GM19023 (cell line): ENCODE data around the gene TRIM45.
"Not testable (repeated sequence)": the region's sequence is repeated elsewhere in the genome, so short reads cannot be mapped to it uniquely, and the experiment has no call there.

Experiments
- ATAC-seq: cut with Tn5 transposase; IDR thresholded peaks from one replicate; pipeline ENCODE4 v1.9.1; 2021; ENCODE audit warnings: mild to moderate bottlenecking, moderate library complexity; ENCODE audit not compliant: unreplicated experiment

The TRIM45 gene

DNA sequence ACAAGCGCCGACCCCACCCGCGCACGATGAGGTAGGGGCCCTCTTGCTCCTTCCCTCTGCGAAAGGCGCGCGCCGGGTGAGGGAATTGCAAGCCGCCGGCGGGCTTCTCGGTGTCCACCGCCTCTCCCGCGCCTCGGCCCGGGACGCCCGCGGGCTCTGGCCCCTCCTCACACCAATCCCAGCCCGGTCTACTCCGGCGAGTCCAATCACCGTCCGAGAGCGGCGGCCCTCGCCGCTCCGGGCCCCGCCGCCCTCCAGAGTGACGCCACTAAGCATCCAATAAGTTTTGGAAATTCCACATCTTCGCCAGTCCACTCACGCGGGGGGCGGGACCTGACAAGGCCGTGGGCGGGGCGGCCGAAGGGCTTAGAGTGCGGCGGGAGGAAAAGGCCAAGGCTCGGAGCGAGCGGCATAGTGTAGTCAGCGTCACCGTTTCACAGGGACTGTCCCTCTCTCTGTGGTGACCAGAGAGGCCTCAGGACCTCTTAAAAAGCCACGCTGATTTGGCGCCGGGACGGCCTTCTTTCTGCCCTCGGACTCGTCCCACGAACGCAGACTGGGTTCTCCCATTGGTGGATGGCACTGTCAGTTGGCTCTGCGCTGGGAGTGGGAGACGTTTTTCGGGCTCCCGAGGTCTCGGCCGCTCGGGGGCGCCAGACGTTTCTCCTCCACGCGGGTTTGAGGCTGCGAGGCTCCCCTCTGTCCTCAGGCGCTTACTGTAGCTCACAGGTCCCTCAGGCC, at the start of gene TRIM45:
Gene TRIM45, minus strand, starts transcription at position 161 of the 741 bp plus-strand sequence. CDS start 548 bp downstream, outside the sequence.
- peak; percentile 92 for ATAC-seq

DNA sequence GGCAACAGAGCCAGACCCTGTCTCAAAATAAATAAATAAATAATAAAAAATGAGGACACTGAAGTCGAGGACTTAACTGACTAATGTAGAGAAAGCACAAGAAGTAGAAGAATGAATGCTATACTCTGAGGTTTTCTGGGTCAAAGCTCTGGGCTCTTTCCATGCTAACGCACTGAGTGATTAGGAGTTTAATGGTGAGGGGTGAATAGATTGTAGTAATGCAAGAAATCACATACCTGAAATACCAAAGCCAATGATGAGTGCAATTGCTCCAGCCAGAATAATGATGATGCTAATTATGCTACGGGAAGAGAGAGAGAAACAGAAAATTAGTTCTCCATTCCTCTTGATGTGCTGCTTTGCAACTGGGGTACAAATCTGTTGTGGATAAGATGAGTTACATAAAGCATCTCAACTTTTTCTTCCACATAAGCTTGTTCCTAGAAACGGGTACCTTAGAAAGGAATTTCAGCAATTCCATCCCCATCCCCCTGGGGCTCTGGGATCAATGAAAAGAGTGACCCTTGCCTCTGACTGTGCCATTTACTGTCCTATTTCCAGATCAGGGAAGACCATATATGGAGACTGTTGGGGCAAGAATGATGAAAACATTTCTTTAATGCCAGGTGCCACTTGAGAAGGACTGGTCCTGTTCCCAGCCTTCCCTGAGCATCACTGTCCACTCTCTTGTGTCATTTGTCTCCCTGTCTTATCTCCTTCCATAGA, 48.5 kb upstream of the TRIM45 start:
- no peak for ATAC-seq

DNA sequence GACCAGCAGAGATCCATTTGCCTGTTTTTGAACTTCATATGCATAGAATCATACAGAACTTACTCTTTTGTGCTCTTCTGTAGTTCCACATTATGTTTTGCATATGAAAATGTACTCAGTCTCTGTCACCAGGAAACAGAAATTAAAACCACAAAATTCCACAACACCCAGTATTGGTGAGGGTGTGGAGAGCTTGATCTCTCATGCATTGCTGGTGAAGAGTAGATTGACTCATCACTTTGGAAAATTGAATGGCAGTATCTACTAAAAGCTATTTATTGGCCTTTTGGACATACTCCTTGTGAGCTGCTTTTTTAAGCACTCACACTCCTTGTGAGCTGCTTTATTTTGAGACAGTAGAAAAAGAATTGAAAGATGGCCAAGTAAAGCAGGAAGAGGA, 45.9 kb upstream of the TRIM45 start:
- no peak for ATAC-seq

DNA sequence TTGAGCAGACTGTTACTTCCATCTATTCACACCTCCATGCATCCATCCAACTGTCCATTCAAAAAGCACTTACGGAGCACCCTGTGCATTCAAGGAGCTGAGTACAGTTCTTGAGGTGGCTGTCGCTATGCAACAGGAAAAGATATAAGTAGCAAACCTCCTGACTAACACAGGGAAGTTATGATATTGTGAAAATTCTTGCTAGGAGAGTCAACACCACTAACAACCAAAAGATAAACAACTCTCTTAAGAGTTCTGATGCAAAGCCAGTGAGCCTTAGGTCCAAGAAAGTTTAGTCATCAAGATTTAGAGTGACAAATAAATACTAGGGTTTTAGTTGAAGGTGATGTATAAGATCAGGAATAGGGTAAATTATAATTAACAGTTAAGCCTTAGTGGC, 44.5 kb upstream of the TRIM45 start:
- no peak for ATAC-seq

DNA sequence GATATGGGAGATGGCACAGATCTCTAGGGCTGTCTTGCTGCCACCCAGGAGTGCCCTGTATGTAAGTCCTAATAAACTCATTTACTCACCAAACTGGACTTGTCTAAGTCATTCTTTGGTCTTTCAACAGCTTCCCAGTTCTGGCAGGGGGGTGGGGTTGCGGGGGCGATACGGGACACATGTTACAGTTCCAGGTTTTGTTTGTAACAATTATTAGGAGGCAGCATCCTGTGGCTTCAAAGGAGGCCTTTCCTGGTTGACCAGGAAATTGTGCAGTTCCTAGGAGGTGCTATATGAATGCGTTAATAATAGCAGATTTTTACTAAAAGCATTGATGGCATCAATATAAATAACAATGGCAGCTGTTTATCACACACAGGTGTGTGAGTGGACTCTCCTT, 42.7 kb upstream of the TRIM45 start:
- no peak for ATAC-seq

- ATAC-seq, result no peak
Measured at GRCh38 chr1:117162816-117163215, 41.3 kb upstream of the TRIM45 start.

GRCh38 chr1:117161887-117162286, 40.3 kb upstream of the TRIM45 start:
- ATAC-seq, result no peak

GRCh38 chr1:117151305-117151704, 29.8 kb upstream of the TRIM45 start:
- ATAC-seq, result not testable (repeated sequence)

DNA sequence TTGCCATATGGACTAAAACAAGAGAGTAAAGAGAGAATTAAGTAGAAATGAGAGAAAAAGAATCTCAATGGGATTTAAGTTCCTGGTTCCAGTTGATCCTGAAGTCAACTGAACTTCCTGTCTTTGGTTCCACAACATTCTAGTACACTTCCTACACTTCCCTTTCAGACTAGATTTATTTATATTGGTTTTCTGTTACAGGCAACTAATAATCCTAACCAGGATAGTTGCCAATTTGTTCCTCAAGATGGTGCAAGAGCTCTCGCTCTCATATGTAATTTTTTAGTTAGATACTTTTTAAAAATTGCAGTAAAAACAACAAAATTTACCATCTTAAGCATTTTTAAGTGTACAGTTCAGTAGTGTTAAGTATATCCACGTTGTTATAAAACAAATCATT, 28.8 kb upstream of the TRIM45 start:
- ATAC-seq, result no peak

DNA sequence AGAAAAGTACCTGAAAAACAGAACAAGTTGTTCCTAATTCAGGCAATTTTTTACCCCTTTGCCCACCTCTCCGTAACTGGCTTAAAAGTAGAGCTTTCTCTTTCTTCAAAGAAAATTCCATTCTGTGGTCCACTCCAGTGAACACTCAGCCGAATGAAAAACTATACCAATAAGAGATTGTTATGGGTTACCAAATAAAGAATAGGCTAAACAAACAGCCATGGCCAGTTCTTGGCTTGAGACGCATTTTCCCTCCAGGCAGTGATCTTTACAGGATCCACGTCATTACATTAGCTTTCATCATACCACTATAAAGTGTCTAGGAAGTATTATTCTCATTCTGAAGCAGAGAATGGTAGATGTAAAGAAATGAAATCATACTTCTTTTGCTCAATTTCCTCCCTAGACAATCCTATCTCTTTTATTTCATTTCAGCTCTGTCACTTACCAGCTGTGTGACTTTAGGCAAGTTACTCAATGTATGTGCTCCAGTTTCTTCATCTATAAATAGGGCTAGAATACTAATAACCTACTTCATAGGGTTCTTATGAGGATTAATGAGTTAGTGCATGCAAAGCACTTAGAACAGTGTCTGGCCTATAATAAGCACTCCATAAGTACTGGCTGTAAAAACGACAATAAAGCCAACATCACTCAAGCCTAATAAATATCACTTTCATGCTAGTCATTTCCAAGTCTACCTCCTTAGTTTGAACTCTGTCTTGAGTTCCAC, 26.5 kb upstream of the TRIM45 start:
- no peak for ATAC-seq

GRCh38 chr1:117147341-117147831, 25.8 kb upstream of the TRIM45 start:
- no peak for ATAC-seq

DNA sequence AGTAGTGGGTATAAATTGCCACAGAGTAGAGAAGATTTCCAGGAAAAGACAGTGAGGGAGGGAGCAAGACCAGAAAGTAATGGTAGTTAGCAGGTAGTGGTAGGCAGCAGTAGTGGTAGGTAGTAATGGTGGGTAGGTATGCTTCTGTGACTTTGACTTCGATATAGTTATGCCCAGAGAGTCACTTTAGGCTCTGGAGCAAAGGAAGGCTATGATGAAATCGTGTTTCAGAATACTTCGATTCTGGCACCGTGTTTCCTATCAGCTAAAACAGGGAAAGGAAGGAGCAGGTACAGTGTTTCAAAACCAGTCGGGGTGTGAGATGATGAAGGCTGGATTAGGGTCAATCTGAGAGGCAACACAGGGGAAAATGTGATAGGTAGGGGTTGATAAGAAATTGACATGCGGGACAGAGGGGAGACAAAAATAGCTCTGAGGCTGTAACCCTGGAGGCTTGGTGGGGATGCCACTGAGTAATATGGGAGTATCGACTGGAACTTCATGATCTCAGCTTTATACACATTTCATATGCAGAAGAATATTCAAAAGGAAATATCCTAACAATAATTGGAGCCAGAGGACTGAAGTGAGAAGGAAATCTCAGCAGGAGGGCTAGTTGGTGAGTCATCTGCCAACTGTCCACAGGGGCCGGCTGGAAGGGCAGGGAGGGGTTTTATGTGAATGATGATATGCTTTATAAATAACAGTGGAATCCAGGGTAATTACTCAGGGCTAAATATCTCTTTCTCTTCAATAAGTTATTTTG, 25.2 kb upstream of the TRIM45 start:
- ATAC-seq, result no peak

GRCh38 chr1:117146072-117146471, 24.5 kb upstream of the TRIM45 start:
- no peak for ATAC-seq

GRCh38 chr1:117143871-117144270, 22.3 kb upstream of the TRIM45 start:
- ATAC-seq, result no peak

DNA sequence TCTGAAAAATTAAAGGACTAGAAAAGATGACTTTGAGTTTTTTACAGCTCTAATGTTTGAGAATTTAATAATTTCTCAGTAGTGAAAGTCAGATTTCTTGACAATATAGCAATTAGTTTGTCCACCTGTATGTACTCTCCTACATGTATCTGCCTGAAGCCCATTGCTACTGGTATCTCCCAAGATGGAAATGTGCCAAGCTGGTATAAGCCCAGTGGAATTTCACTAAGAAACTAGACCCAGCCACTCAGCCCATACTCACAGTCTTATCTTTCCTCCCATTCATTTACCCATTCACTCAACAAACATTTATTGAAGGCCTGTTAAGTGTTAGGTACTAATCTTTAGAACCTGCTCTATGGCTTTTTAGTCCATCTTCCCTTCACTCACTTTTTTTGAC, 21.6 kb upstream of the TRIM45 start:
- ATAC-seq, result no peak

DNA sequence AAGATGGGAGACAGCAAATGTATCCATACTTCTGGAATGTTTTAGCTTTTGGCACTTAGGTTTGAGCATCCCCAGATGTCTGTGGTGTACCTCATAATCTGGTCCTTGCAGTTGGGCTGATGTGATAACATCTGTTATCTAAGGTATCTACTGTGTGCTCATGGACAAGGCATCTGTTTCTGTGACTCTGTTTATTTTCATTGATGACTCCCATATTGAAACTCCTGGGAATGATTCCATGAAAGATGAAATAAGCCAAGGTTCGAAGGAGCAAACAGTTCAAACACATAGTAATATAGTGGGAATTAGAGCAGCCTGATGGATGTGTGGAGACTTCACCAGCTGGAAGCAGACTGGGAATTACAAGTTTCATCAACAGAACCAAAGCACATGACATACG, 20.7 kb upstream of the TRIM45 start:
- no peak for ATAC-seq

GRCh38 chr1:117138561-117138960, 17.0 kb upstream of the TRIM45 start:
- no peak for ATAC-seq

- no peak for ATAC-seq
Measured at GRCh38 chr1:117138106-117138505, 16.6 kb upstream of the TRIM45 start.

DNA sequence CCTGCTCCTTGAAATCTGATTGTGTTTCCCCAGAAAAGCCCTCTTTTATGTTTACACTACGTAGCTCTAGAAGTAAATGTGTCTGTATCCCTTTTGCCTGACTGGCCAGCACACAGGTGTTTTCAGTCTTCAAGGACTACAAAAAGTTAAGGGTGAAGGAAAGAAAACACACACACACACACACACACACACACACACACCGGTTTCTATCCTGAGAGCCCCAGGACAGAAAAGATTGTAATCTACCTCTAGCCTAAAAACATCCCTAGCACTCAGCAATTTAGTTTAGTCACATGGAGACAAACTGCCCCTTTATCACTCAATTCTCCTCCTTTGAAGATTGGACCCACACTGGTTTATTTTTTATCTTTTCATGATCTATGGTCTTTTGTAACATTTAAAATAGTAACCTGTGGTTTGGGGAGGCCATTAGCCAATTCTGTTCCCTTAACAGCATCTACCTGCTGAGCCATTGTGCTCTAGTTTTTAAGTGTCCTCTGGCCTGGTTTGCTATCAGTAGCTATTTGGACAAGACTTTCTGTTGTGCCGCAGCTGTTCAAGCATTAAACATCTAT, 15.8 kb upstream of the TRIM45 start:
- ATAC-seq, result no peak

- no peak for ATAC-seq
Measured at GRCh38 chr1:117136749-117137148, 15.2 kb upstream of the TRIM45 start.
